ENCODE results near the gene PCA3. TPM values are rescaled to one million over a fixed set of nuclear protein-coding genes. Genes with fewer than 3 reads are reported as not detected.

PCA3 gene
- total RNA-seq, 2 experiments from 2014 or later, result not detected

Other genes with a start within 250 kb of the PCA3 start
- under 1 TPM; 0.16 to 0.52 TPM for gene PRUNE2, start 141.7 kb downstream of the PCA3 start, total RNA-seq